WTC11 (cell line): ENCODE data around the gene DYNC1I2. TPM values are rescaled to one million over a fixed set of nuclear protein-coding genes. Genes with fewer than 3 reads are reported as not detected.

Source experiments
- ATAC-seq: fragments of 200-7000 bp; cut with Tn5 transposase; 2 replicates; pipeline ENCODE4 v1.10.0; 2021; ENCODE audit warnings: mild to moderate bottlenecking, moderate library complexity
- CTCF ChIA-PET: fragments of 300-600 bp; sonication (Branson Sonifier 250); formaldehyde crosslinking; loops from one replicate; lab custom pipeline; 2021; ENCODE audit warnings: antibody characterized with exemption; lab: Charles Lee
- POLR2A ChIA-PET: fragments of 350-600 bp; sonication (Branson Sonifier 250); formaldehyde crosslinking; loops from one replicate; lab custom pipeline; 2021; ENCODE audit warnings: antibody characterized with exemption; lab: Charles Lee
- DNase-seq: peaks from one replicate; pipeline ENCODE4 v3.0.0; 2021; ENCODE audit warnings: low spot score
- H3K27ac Mint-ChIP-seq: 2 replicates; pipeline ENCODE4 v1.8.0; 2021; ENCODE audit warnings: mixed read lengths
- H3K27me3 Mint-ChIP-seq: 2 replicates; pipeline ENCODE4 v1.8.0; 2021; ENCODE audit warnings: low read depth, mild to moderate bottlenecking, moderate library complexity, mixed read lengths
- H3K36me3 Mint-ChIP-seq: 2 replicates; pipeline ENCODE4 v1.8.0; 2021; ENCODE audit warnings: mixed read lengths
- H3K4me1 Mint-ChIP-seq: 2 replicates; pipeline ENCODE4 v1.8.0; 2022; ENCODE audit warnings: mixed read lengths
- H3K4me3 Mint-ChIP-seq: 2 replicates; pipeline ENCODE4 v1.8.0; 2021; ENCODE audit warnings: mild to moderate bottlenecking, moderate library complexity, mixed read lengths
- H3K9me3 Mint-ChIP-seq: 2 replicates; pipeline ENCODE4 v1.8.0; 2021; ENCODE audit warnings: mixed read lengths
- CREB1 ChIP-seq: sonication (generic); formaldehyde crosslinking; IDR thresholded peaks from 2 replicates; pipeline ENCODE4 v1.8.0; 2023; ENCODE audit warnings: mild to moderate bottlenecking, missing genetic modification reagents
- CTCF ChIP-seq: fragments of 200-600 bp; IDR thresholded peaks from 2 replicates; pipeline ENCODE4 v1.8.0; 2022; ENCODE audit warnings: antibody characterized with exemption
- ELF4 ChIP-seq: sonication (generic); formaldehyde crosslinking; IDR thresholded peaks from 2 replicates; pipeline ENCODE4 v1.8.1; 2022; ENCODE audit warnings: low read depth, mild to moderate bottlenecking, moderate library complexity, missing genetic modification reagents
- ETV6 ChIP-seq: sonication (generic); formaldehyde crosslinking; IDR thresholded peaks from 2 replicates; pipeline ENCODE4 v1.8.1; 2022; ENCODE audit warnings: mild to moderate bottlenecking, missing genetic modification reagents
- FOXJ3 ChIP-seq: sonication (generic); formaldehyde crosslinking; IDR thresholded peaks from 2 replicates; pipeline ENCODE4 v1.9.0; 2021; ENCODE audit warnings: missing genetic modification reagents, mild to moderate bottlenecking, borderline replicate concordance
- GRHL2 ChIP-seq: fragments of 250-450 bp; sonication (Bioruptor Pico); IDR thresholded peaks from 2 replicates; pipeline ENCODE4 v1.8.0; 2022; ENCODE audit warnings: mild to moderate bottlenecking, moderate library complexity; ENCODE audit not compliant: insufficient replicate concordance, severe bottlenecking
- HMGXB4 ChIP-seq: sonication (generic); formaldehyde crosslinking; IDR thresholded peaks from 2 replicates; pipeline ENCODE4 v1.8.1; 2023; ENCODE audit warnings: mild to moderate bottlenecking, moderate library complexity, missing genetic modification reagents
- JAZF1 ChIP-seq: fragments of 250-450 bp; sonication (Bioruptor Pico); IDR thresholded peaks from 2 replicates; pipeline ENCODE4 v1.9.0; 2021; ENCODE audit warnings: moderate library complexity, mild to moderate bottlenecking, inconsistent platforms
- MXD4 ChIP-seq: fragments of 250-450 bp; sonication (Bioruptor Pico); IDR thresholded peaks from 2 replicates; pipeline ENCODE4 v1.8.0; 2021; ENCODE audit warnings: mild to moderate bottlenecking, moderate library complexity, borderline replicate concordance
- MYBL2 ChIP-seq: sonication (generic); formaldehyde crosslinking; IDR thresholded peaks from 2 replicates; pipeline ENCODE4 v1.8.1; 2023; ENCODE audit warnings: mild to moderate bottlenecking, moderate library complexity, missing genetic modification reagents
- NFYB ChIP-seq: sonication (generic); formaldehyde crosslinking; conservative IDR thresholded peaks from 2 replicates; pipeline ENCODE4 v1.8.0; 2022; ENCODE audit warnings: low read depth, missing genetic modification reagents
- NR1H2 ChIP-seq: sonication (generic); formaldehyde crosslinking; IDR thresholded peaks from 2 replicates; pipeline ENCODE4 v1.9.0; 2021; ENCODE audit warnings: mild to moderate bottlenecking, moderate library complexity, missing genetic modification reagents
- NR2C2 ChIP-seq: sonication (generic); formaldehyde crosslinking; IDR thresholded peaks from 2 replicates; pipeline ENCODE4 v1.8.0; 2022; ENCODE audit warnings: mild to moderate bottlenecking, missing genetic modification reagents
- PRRX2 ChIP-seq: fragments of 250-450 bp; sonication (Bioruptor Pico); IDR thresholded peaks from 2 replicates; pipeline ENCODE4 v1.8.0; 2021; ENCODE audit warnings: mild to moderate bottlenecking
- SMAD3 ChIP-seq: sonication (generic); formaldehyde crosslinking; IDR thresholded peaks from 2 replicates; pipeline ENCODE4 v1.8.0; 2022; ENCODE audit warnings: missing genetic modification reagents, mild to moderate bottlenecking, borderline replicate concordance
- SMAD4 ChIP-seq: sonication (generic); formaldehyde crosslinking; IDR thresholded peaks from 2 replicates; pipeline ENCODE4 v1.8.0; 2022; ENCODE audit warnings: mild to moderate bottlenecking, missing genetic modification reagents
- TEAD4 ChIP-seq: sonication (generic); formaldehyde crosslinking; IDR thresholded peaks from 2 replicates; pipeline ENCODE4 v1.8.0; 2022; ENCODE audit warnings: mild to moderate bottlenecking, missing genetic modification reagents
- ZNF121 ChIP-seq: sonication (generic); formaldehyde crosslinking; IDR thresholded peaks from 2 replicates; pipeline ENCODE4 v1.8.0; 2023; ENCODE audit warnings: missing genetic modification reagents
- ZNF281 ChIP-seq: sonication (generic); formaldehyde crosslinking; IDR thresholded peaks from 2 replicates; pipeline ENCODE4 v1.8.0; 2023; ENCODE audit warnings: mild to moderate bottlenecking, missing genetic modification reagents
- ZSCAN18 ChIP-seq: fragments of 250-450 bp; sonication (Bioruptor Pico); IDR thresholded peaks from 2 replicates; pipeline ENCODE4 v2.1.2; 2022; ENCODE audit warnings: mild to moderate bottlenecking, moderate library complexity
- total RNA-seq: library from RNA; stranded (reverse); gene quantifications from 3 replicates; pipeline ENCODE4 v1.2.3, GENCODE V29; 2021
- TF ChIP-seq, protein P1 (sequence below): fragments of 250-450 bp; sonication (Bioruptor Pico); conservative IDR thresholded peaks from 2 replicates; pipeline ENCODE4 v1.9.0; 2021; ENCODE audit warnings: mild to moderate bottlenecking
- TF ChIP-seq, protein P2 (sequence below): sonication (generic); formaldehyde crosslinking; IDR thresholded peaks from 2 replicates; pipeline ENCODE4 v1.8.1; 2022; ENCODE audit warnings: mild to moderate bottlenecking, moderate library complexity, missing genetic modification reagents
- TF ChIP-seq, protein P3 (sequence below): fragments of 250-450 bp; sonication (Bioruptor Pico); IDR thresholded peaks from 2 replicates; pipeline ENCODE4 v1.9.0; 2021; ENCODE audit warnings: mild to moderate bottlenecking
- TF ChIP-seq, protein P4 (sequence below): fragments of 250-450 bp; sonication (Bioruptor Pico); IDR thresholded peaks from 2 replicates; pipeline ENCODE4 v1.9.0; 2021; ENCODE audit warnings: moderate library complexity, mild to moderate bottlenecking, inconsistent platforms, borderline replicate concordance

DYNC1I2 gene
- total RNA-seq, 1 experiment from 2014 or later = 73.7 TPM

DNA sequence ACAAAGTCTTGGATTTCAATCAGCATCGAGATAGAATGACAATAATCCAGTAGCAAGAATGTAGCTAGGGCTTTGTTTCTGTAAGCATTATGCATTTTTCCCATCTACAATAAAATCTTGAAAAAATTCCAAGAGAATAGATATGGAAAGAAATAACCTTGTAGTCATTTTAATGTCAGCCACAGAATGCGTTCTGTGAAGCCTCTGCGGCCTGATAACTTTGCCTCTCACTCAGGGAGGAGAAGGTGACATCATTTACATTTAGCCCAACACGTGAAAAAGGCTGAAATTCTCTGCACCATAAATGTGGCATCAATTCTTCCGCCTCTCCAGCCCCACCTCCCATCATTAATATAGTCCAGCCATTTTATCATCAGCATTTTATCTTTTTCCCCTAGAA lies 19.1 kb upstream of the DYNC1I2 start (continued):
- TF ChIP-seq, protein P1, sequence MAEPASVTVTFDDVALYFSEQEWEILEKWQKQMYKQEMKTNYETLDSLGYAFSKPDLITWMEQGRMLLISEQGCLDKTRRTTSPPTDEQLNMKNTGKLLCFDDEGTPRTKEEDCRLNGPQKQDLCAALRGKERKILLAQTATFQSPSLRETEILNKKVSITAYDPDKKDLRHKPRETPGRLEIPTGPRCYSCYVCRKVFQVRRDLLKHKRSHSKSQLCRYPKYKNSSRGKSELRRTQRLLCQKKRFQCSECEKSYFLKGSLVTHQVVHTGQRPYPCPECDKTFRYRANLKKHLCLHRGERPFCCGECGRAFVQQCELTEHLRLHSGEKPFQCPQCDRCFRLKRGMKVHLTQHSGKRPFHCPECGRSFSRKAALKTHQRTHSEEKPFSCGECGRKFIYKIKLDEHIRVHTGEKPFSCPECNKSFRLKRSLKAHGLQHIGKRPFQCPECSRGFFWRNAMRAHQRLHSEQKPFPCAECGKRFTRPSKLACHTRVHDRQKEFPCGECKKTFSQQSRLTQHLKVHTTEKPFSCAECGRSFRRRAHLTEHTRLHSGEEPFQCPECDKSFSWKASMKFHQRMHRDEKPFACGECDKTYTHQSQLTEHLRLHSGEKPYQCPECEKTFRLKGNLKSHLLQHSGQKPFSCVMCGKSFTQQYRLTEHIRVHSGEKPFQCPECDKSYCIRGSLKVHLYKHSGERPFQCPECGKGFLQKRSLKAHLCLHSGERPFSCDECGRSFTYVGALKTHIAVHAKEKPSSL (CRISPR knock-in tag) = no peak
- TF ChIP-seq CREB1 (no peak), FOXJ3 (no peak), JAZF1 (no peak), MYBL2 (CRISPR knock-in tag) (no peak), PRRX2 (CRISPR knock-in tag) (no peak), ELF4 (CRISPR knock-in tag) (no peak), TEAD4 (no peak), SMAD3 (CRISPR knock-in tag) (no peak), SMAD4 (CRISPR knock-in tag) (no peak), ETV6 (CRISPR knock-in tag) (no peak), GRHL2 (CRISPR knock-in tag) (no peak), ZSCAN18 (no peak), HMGXB4 (CRISPR knock-in tag) (no peak), NR1H2 (CRISPR knock-in tag) (no peak)
- TF ChIP-seq, protein P2, sequence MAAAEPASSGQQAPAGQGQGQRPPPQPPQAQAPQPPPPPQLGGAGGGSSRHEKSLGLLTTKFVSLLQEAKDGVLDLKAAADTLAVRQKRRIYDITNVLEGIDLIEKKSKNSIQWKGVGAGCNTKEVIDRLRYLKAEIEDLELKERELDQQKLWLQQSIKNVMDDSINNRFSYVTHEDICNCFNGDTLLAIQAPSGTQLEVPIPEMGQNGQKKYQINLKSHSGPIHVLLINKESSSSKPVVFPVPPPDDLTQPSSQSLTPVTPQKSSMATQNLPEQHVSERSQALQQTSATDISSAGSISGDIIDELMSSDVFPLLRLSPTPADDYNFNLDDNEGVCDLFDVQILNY (CRISPR knock-in tag) = no peak
- TF ChIP-seq, protein P3, sequence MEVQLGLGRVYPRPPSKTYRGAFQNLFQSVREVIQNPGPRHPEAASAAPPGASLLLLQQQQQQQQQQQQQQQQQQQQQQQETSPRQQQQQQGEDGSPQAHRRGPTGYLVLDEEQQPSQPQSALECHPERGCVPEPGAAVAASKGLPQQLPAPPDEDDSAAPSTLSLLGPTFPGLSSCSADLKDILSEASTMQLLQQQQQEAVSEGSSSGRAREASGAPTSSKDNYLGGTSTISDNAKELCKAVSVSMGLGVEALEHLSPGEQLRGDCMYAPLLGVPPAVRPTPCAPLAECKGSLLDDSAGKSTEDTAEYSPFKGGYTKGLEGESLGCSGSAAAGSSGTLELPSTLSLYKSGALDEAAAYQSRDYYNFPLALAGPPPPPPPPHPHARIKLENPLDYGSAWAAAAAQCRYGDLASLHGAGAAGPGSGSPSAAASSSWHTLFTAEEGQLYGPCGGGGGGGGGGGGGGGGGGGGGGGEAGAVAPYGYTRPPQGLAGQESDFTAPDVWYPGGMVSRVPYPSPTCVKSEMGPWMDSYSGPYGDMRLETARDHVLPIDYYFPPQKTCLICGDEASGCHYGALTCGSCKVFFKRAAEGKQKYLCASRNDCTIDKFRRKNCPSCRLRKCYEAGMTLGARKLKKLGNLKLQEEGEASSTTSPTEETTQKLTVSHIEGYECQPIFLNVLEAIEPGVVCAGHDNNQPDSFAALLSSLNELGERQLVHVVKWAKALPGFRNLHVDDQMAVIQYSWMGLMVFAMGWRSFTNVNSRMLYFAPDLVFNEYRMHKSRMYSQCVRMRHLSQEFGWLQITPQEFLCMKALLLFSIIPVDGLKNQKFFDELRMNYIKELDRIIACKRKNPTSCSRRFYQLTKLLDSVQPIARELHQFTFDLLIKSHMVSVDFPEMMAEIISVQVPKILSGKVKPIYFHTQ = no peak

- no peak overlapping the region for H3K27ac Mint-ChIP-seq
- H3K36me3 Mint-ChIP-seq = no peaks in the 10 kb centered on the region
- no peaks in the 10 kb centered on the region for H3K9me3 Mint-ChIP-seq
- ATAC-seq (no peak), DNase-seq (no peak)
- no peaks in the 10 kb centered on the region for H3K27me3 Mint-ChIP-seq
- no peak overlapping the region for H3K4me3 Mint-ChIP-seq
- POLR2A ChIA-PET = no interaction called here
- TF ChIP-seq ZNF121 (CRISPR knock-in tag) = no peak
- TF ChIP-seq NR2C2 (CRISPR knock-in tag) = no peak
- no peak for TF ChIP-seq CTCF
- no peak for TF ChIP-seq ZNF281 (CRISPR knock-in tag)
- TF ChIP-seq MXD4 (CRISPR knock-in tag) = no peak
- no peak for TF ChIP-seq NR1H2 (CRISPR knock-in tag)
- no peak for TF ChIP-seq NFYB (CRISPR knock-in tag)
- TF ChIP-seq, protein P4, sequence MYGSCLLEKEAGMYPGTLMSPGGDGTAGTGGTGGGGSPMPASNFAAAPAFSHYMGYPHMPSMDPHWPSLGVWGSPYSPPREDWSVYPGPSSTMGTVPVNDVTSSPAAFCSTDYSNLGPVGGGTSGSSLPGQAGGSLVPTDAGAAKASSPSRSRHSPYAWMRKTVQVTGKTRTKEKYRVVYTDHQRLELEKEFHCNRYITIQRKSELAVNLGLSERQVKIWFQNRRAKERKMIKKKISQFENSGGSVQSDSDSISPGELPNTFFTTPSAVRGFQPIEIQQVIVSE (CRISPR knock-in tag) = no peak
- CTCF ChIA-PET = interaction anchor here (2.2 kb wide), 1 partner anchor 18 kb away, joined by 4 read pairs; the partner anchor contains the start of gene DYNC1I2
- peaks cover 20% of the 10 kb centered on the region for H3K4me1 Mint-ChIP-seq
Observed at GRCh38 chr2:171669121-171669520, 18.1 kb upstream of the DYNC1I2 start.
